GM08714 (cell line): Measurements from ENCODE around the gene MOSPD3.

Experiments
- H3K4me3 ChIP-seq: fragments of 200-500 bp; sonication (Bioruptor generic); 2 replicates; pipeline ENCODE4 v1.5.1; 2014; ENCODE audit warnings: mild to moderate bottlenecking, low read length, inconsistent platforms
- ZNF274 ChIP-seq: IDR thresholded peaks from 2 replicates; pipeline ENCODE4 v1.6.1; 2012; ENCODE audit warnings: mild to moderate bottlenecking, low read depth, low read length

The MOSPD3 gene

DNA sequence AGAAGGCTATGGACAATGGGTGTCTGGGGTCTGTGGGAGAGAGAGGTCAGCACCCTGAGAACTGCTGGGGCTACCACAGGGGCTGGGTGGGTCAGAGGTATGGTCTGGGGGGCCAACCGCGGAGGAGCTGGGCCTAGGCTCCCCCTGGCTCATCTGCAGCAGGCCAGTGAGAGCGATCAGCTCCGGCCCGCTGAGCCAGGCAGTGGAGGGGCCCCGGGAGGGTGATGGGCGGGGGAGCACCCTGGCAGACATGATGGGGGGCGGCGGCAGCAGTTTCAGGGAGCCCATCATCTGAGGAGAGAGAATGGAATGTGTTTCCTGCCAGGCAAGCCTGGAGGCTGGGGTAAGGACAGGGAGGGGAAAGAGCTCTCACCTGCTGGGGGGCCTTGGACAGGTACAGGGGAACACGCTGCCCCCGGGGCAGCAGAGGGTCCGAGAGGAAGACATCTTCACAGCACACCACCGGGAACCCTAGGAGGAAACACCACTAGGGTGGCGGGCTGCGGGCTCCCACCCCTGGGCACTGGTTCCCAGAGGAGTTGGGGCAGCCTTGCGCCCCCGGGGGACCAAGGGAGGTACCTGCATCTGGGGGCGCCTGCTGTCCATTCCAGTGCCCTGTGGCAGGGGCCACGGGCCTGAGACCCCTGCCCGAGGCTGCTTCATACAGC, 39.9 kb upstream of the MOSPD3 start:
- H3K4me3 ChIP-seq, result no peak overlapping the region
- no peak for TF ChIP-seq ZNF274

DNA sequence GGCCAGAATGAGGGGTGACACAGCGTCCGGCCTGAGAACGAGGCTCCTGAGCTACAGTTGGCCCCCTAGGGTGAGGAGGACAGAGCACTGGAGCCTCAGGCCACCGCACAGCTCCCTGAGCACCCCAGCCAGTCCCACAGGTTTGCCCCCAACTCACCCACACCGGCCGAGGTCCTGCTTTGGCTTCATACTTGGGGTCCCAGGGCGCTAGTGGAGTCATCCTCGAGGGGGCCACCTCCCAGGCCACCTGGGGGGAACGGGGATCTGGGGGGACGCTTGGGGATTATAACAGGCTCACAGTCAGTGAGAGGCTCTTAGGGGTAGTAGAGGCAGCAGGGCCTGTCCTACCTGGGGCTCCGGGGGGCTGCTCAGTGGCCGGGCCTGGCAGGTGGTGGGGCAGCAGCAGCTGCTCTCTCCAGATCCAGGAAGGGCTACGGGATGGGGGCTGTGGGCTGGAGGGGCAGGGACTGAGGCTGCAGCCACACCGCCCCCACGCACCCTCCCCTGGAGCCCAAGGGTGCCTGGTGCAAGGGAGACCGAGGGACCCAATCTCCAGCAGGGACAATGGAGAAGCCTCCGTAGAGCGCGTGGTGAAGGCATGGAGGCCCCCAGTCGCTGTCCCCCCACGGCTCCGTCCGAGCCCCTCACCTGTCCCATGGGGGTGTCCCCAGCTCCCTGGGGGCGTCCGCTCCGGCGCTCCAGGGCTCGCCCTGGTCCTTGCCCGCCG, 39.2 kb upstream of the MOSPD3 start:
- no peak for TF ChIP-seq ZNF274
- no peak overlapping the region for H3K4me3 ChIP-seq

DNA sequence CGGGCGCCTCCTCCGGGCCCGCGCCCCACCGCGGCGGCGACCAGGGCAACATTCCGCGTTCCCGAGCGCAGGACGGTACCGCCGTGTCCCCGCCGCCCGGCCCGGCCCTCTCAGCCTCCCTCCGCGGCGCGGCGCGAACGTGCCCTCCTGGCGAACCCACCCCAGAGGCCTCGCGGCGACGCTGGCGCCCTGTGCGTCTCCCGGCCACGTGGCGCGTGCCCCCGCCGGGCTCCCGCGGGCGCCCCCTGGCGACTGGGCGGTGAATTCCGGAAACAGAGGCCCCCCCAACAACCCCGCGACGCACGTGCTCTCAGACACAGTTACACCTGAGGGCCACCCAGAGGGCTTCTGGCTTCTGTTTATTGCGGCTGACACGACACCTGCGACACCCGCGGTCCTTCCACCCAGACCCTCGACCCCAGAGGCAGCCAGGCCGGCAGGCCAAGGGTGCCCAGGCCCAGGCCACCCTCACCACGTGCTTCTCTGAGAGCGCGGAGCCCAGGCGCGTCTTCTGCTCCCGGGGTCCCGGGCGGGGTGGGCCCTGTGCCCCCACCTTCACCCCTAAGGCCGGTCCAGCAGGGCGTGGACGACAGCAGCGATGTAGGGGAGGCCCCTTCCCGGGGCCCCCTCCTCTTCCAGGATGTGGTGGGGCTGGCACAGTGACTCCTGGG, 38.5 kb upstream of the MOSPD3 start, which contains the start of gene SAP25:
Gene SAP25 (minus strand): TSS at position 210 of the 671 bp plus-strand sequence. CDS start 158 bp downstream, at position 52.
- no peak for TF ChIP-seq ZNF274
- H3K4me3 ChIP-seq, result no peak within 1 kb of the TSS

DNA sequence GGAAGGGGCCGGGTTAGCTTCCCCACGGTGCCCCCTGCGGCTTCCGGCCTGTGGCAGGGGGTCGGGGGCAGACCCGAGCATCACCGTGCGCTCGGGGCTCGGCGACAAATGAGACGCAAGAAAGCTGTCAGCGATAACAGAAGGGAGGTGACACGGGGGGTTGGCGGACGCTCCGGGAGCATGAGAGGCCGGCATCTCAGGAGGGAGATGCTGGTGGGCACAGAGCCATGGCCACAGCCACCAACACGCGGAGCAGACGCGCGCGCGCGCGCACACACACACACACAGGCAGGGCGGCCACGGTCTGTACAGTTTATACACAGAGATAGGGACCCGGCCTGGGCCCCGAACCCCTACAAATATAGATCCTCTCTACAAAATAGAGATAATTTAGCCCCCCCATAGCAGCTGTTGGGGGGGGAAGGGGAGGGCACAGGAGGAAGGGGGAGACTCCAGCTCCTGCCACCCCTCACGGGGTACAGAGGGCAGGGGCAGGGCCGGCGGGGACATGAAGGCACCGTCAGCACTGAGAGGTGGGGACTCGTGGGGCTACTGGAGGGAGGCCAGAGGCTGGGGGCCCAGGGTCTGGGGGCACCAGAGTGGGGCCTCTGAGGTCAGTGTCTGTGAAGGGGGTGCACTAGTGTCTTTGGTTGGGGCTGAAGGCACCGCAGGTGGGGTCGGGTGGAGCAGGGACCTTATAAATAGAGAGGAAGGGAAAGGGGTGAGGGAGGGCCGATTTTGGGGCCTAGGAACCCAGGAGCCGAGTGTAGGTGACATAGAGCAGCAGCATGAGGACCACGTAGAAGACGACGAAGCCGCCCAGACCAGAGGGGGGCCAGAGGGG, 37.8 kb upstream of the MOSPD3 start:
- TF ChIP-seq ZNF274, result no peak
- H3K4me3 ChIP-seq, result no peak overlapping the region

DNA sequence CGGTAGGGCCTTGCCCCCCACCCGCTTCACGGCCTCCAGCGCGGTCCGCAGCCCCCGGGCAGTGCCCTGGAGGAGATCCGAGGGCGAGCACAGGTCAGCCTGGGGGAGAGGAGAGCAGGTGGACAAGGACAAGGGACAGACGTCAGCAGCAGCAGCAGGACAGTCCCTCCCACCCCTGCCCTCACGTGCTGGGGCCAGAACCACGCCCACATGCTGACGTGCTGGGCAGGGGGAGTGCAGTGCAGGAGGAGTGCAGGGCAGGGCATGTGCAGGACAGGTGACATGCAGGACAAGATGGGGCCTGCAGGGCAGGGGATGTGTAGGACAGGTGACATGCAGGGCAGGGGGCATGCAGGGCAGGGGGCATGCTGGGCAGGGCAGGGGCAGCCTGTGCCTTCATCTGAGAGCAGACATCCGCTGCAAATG, 37.1 kb upstream of the MOSPD3 start:
- no peak for TF ChIP-seq ZNF274
- no peak overlapping the region for H3K4me3 ChIP-seq

DNA sequence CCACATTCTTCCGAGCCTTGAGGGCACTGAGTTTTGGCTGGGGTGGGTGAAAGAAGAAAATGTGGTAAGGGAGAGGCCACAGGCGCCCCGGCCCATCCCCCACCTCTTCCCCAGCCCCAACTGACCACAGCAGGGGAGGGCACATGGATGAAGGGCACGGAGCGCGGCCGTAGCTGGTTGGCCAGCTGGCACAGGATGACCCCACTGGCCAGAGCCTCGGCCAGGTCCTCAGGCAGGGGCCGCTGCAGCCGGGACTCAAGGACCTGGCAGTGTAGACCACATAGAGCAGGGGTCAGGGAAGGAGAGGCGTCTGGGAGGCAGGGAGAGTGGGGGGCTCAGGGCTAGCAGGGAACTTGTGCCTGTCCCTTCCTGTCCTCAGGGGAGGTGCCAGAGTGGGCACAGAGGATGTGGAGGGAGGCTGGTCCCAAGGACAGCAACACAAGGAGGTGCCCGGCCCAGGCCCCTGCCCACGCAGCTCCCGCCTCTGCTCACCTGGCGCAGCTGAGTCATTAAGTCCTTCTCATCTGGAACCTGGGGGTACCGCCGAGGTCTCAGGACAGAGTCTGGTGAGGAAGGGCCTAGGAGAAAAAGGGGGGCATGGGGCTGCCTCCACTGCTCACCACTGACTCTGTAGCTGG, 36.5 kb upstream of the MOSPD3 start:
- no peak for TF ChIP-seq ZNF274

DNA sequence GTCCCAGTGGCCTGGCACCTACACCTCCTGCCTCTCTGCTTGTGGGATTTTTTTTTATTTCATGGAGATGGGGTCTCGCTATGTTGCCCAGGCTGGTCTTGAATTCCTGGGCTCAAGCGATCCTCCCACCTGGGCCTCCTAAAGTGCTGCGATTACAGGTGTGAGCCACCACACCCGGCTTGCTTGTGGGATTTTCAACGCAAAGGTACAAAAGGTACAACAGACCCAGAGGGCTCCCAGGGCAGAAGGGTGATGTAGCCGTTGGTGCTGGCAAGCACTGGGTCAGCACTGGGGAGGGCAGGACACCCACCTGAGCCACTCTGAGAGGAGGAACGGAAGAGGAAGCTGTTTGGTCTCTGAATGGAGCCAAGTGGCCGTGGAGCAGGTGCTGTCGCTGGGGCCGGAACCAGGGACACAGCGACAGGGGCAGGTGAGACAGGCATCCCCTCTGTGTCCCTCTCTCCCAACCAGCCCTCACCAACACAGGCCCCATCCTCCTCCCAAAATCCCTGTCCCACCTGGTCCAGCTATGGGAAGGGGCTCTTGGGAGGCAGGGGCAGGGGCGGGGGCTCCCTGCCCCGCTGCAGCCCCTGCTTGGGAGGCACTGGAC, 35.9 kb upstream of the MOSPD3 start:
- no peak for TF ChIP-seq ZNF274
- H3K4me3 ChIP-seq, result no peak overlapping the region

More for the DNA sequence above, 36.5 kb upstream of the MOSPD3 start:
- no peak overlapping the region for H3K4me3 ChIP-seq

DNA sequence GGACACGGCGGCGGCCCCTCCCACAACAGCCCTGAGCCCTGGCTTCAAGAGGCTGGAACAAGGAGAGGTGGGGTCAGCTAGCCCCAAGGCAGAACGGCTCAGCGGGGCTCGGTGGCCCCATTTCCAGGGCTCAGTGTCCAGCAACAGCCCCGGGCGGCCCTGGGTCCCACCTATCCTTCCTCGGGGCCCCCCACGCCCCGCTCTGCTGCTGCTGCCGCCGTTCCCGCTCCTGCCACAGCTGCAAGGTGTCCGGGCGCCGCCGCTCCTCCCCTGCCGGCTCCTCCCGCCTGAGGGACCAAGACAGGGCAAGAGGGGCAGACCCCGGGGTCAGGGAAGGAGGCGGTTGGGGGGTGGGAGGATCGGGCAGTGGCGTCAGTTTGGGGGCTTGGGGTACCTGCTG, 35.2 kb upstream of the MOSPD3 start:
- TF ChIP-seq ZNF274, result no peak
- H3K4me3 ChIP-seq, result no peak overlapping the region

DNA sequence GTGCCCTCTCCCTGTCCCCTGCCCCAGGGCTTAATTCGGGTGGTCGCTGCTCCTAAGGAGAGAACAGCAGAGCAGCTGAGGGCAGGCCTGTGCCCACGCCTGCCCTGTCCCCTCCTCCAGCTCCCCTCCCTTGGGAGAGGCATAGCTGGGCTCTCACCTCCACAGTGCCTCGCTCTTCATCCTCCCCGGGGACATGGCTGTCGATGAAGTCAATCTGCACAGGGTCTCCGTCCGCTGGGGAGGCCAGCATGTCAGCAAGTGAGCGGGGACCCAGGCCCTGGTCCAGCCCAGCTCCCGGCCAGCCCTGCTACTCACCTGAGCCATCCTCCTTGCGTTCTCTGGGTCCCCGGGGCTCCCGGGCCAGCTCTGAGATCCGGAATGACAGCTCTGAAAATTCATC, 34.8 kb upstream of the MOSPD3 start:
- no peak for TF ChIP-seq ZNF274
- no peak overlapping the region for H3K4me3 ChIP-seq

DNA sequence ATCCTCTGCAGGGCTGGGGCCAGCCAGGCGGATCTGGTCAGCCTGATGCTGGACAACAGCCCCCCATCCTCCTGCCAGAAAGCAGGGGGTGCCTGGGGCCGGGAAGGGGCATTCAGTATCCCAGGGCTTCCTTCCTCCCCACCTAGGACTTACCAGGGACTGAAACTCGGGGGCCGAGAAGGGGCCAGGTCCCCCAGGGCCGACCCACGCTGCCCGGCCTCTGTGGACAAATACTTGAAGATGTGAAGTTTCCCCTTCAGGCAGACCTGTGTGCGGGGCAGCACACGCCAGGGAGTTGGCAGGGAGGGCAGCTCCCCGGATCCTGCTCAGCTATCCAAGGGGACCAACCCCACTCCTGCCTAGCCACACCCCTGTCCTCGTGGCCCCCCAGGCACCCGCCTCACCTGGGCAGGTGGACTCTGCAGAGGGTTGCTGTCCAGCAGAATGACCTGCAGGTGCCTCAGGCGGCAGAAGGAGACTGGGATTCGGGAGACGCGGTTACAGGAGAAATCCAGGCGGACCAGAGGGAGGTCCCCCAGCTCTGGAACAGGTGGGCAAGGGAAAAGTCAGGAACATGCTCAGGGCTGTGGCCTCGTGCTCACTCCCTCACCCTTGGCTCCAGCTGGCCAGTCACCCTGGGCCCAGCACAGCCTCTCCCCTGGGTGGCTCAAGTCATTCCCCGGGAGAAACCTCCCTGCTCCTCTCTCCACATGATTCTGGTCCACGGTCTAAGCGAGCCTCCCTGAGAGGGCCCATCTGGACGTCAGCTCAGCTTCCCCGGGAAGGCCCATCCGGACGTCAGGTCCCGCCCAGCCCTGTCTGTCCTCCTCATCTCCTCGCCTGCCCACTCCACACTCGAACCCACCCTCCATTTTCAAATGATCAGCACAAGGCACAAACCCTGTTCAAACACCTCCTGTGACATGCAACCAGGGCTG, 33.8 kb upstream of the MOSPD3 start:
- no peak overlapping the region for H3K4me3 ChIP-seq
- no peak for TF ChIP-seq ZNF274

DNA sequence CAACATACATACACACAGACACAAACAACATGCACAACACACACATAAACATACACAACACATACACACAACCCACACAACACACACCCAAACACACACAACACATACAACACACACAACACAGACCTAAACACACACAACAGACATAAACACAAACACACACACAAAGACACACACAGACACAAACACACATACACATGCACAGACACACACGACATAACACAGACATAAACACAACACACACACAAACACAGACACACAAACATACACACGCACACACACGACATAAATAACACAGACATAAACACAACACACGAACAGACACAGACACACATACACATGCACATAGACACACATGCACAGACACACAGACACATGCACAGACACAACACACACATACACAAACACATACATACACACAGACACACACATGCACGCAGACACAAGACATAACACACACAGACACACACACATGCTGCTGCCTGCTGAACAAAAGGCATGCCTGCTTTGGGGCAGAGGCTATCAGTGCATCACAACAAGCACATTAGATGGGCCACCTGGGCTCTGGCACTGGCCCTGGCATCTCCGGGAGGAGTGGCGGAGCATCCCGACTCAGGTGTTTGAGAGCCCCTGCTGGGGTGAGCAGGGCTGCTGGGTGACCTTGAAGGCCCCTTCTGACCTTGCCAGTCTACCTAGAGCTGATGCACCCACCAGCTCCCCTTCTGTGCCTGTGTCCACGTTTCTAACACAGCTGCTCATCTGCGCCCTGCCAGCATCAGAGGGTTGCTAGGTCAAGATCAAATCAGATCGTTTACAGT, 31.7 kb upstream of the MOSPD3 start:
- TF ChIP-seq ZNF274, result no peak
- no peak overlapping the region for H3K4me3 ChIP-seq
